ENCODE results near the gene USP22. TPM values are rescaled to one million over a fixed set of nuclear protein-coding genes. Genes with fewer than 3 reads are reported as not detected.

Gene USP22
- total and polyA plus RNA-seq, 2 donors (not counting 3 experiments of a cell fraction or from before 2014, with no cell fraction given), result 204 to 260 TPM

- H3K4me1 ChIP-seq (ENCODE audit: control insufficient read depth, extremely low read depth, insufficient read depth, low read length), result no peaks in the 10 kb centered on the region
- no peak overlapping the region for H3K4me2 ChIP-seq (ENCODE audit: insufficient read depth, low read length)
- intact Hi-C loops (cut with micrococcal nuclease), result no loop called here
- no peaks in the 10 kb centered on the region for H3K9me1 ChIP-seq (replicated peaks; ENCODE audit: control insufficient read depth, extremely low read depth, insufficient read depth, low read length)
- no peaks in the 10 kb centered on the region for H3K27me3 ChIP-seq (ENCODE audit: control insufficient read depth in 2 of 2, insufficient read depth in 2 of 2, low read length in 2 of 2)
- no peaks in the 10 kb centered on the region for H3K9me3 ChIP-seq (replicated peaks; ENCODE audit: control insufficient read depth, insufficient read depth, low read length)
- H4K20me1 ChIP-seq (replicated peaks; ENCODE audit: control insufficient read depth, extremely low read depth, insufficient read depth, low read length), result peaks cover 27% of the 10 kb centered on the region
- TF ChIP-seq POLR2A (IDR thresholded peaks at IDR 0.05; ENCODE audit: low read depth, low read length) (no peak), GATA2 (IDR thresholded peaks at IDR 0.05; ENCODE audit: insufficient read depth, insufficient read length, low read depth, low read length) (no peak)
- no peak overlapping the region for H3K27ac ChIP-seq (ENCODE audit: insufficient read depth, low read depth, low read length)
- dilution Hi-C loops (cut with MboI; ENCODE audit: extremely low pct_ligation_motif_present, low sequenced_read_pairs), result no loop called here
- BruUV-seq (replicated peaks), result no TSS peak
- H3K79me2 ChIP-seq (ENCODE audit: control insufficient read depth, insufficient read depth, low read length), result peaks cover 100% of the 10 kb centered on the region
- ChIA-PET POLR2A (no interaction called here), CTCF (interaction anchor here (0.6 to 1.7 kb wide), 3 partner anchors 9 to 429 kb away, joined by 3 to 4 read pairs (median 3); no protein-coding TSS in a partner anchor)
- no peak for DNase-seq (ENCODE audit: low read depth, low spot score)
- H2AFZ ChIP-seq (ENCODE audit: low read depth, low read length), result no peak overlapping the region
- no peak overlapping the region for H3K9ac ChIP-seq (replicated peaks; ENCODE audit: extremely low read depth, insufficient read depth, low read length)
- FAIRE-seq, result no peak
- H3K36me3 ChIP-seq (ENCODE audit: control insufficient read depth in 2 of 2, extremely low read depth in 1 of 2, insufficient read depth in 2 of 2, low read length in 2 of 2), result peaks cover 5 to 33% of the 10 kb centered on the region in 2 experiments
- H3K4me3 ChIP-seq (replicated peaks in 1 of 3; ENCODE audit: insufficient read depth in 1 of 3, low read depth in 1 of 3, low read length in 3 of 3), result no peak overlapping the region
These were observed 14.6 kb downstream of the USP22 start for GRCh38 chr17:21028192-21028591.

GRCh38 chr17:21027031-21027430 is 15.8 kb downstream of the USP22 start:
- Histone ChIP-seq H3K9me1 (replicated peaks; ENCODE audit: control insufficient read depth, extremely low read depth, insufficient read depth, low read length) (no peaks in the 10 kb centered on the region), H3K9ac (replicated peaks; ENCODE audit: extremely low read depth, insufficient read depth, low read length) (no peak overlapping the region), H3K27ac (ENCODE audit: insufficient read depth, low read depth, low read length) (no peak overlapping the region), H3K9me3 (replicated peaks; ENCODE audit: control insufficient read depth, insufficient read depth, low read length) (no peaks in the 10 kb centered on the region), H3K4me3 (replicated peaks in 1 of 3; ENCODE audit: insufficient read depth in 1 of 3, low read depth in 1 of 3, low read length in 3 of 3) (no peak overlapping the region), H4K20me1 (replicated peaks; ENCODE audit: control insufficient read depth, extremely low read depth, insufficient read depth, low read length) (peaks cover 26% of the 10 kb centered on the region), H3K27me3 (ENCODE audit: control insufficient read depth in 2 of 2, insufficient read depth in 2 of 2, low read length in 2 of 2) (no peaks in the 10 kb centered on the region), H3K4me2 (ENCODE audit: insufficient read depth, low read length) (no peak overlapping the region), H2AFZ (ENCODE audit: low read depth, low read length) (no peak overlapping the region), H3K4me1 (ENCODE audit: control insufficient read depth, extremely low read depth, insufficient read depth, low read length) (no peaks in the 10 kb centered on the region), H3K79me2 (ENCODE audit: control insufficient read depth, insufficient read depth, low read length) (peaks cover 100% of the 10 kb centered on the region), H3K36me3 (ENCODE audit: control insufficient read depth in 2 of 2, extremely low read depth in 1 of 2, insufficient read depth in 2 of 2, low read length in 2 of 2) (peaks cover 5 to 27% of the 10 kb centered on the region in 2 experiments)
- no TSS peak for BruUV-seq (replicated peaks)
- ChIA-PET CTCF (interaction anchor here (0.6 to 1.7 kb wide), 2 partner anchors 73 to 1046 kb away, joined by 4 read pairs; no protein-coding TSS in a partner anchor), POLR2A (no interaction called here)
- TF ChIP-seq, protein P1, sequence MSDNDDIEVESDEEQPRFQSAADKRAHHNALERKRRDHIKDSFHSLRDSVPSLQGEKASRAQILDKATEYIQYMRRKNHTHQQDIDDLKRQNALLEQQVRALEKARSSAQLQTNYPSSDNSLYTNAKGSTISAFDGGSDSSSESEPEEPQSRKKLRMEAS (IDR thresholded peaks at IDR 0.05; ENCODE audit: insufficient read depth, insufficient read length), result no peak
- TF ChIP-seq, protein P2, sequence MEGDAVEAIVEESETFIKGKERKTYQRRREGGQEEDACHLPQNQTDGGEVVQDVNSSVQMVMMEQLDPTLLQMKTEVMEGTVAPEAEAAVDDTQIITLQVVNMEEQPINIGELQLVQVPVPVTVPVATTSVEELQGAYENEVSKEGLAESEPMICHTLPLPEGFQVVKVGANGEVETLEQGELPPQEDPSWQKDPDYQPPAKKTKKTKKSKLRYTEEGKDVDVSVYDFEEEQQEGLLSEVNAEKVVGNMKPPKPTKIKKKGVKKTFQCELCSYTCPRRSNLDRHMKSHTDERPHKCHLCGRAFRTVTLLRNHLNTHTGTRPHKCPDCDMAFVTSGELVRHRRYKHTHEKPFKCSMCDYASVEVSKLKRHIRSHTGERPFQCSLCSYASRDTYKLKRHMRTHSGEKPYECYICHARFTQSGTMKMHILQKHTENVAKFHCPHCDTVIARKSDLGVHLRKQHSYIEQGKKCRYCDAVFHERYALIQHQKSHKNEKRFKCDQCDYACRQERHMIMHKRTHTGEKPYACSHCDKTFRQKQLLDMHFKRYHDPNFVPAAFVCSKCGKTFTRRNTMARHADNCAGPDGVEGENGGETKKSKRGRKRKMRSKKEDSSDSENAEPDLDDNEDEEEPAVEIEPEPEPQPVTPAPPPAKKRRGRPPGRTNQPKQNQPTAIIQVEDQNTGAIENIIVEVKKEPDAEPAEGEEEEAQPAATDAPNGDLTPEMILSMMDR (IDR thresholded peaks at IDR 0.05; ENCODE audit: extremely low read depth in 1 of 2, insufficient read depth in 1 of 2, low read depth in 1 of 2, low read length in 2 of 2), result no peak
- TF ChIP-seq FOS (IDR thresholded peaks at IDR 0.05; ENCODE audit: borderline replicate concordance, insufficient read depth, low read length) (no peak), POLR2A (IDR thresholded peaks at IDR 0.05; ENCODE audit: low read depth, low read length) (no peak)
- DNase-seq (ENCODE audit: low read depth, low spot score), result no peak
- intact Hi-C loops (cut with micrococcal nuclease) (no loop called here), dilution Hi-C loops (cut with MboI; ENCODE audit: extremely low pct_ligation_motif_present, low sequenced_read_pairs) (no loop called here)
- no peak for FAIRE-seq
